ENCODE data around the gene HSPG2.
A peak's percentile ranks its signal among the peaks of the same experiment; 100 is the strongest.

The HSPG2 gene

GRCh38 chr1:21823206-21823979, 113.7 kb downstream of the HSPG2 start:
- H3K27ac Mint-ChIP-seq = peak overlapping the region; percentile 20
- H3K9me3 Mint-ChIP-seq = no peaks in the 10 kb centered on the region
- H3K27me3 Mint-ChIP-seq = peaks cover 5% of the 10 kb centered on the region
- H3K4me1 Mint-ChIP-seq (ENCODE audit: low read depth) = peaks cover 23% of the 10 kb centered on the region
- peaks cover 54% of the 10 kb centered on the region for H3K36me3 Mint-ChIP-seq (ENCODE audit: low read depth)
- intact Hi-C loops (cut with micrococcal nuclease) = no loop called here
- no peak overlapping the region for H3K4me3 Mint-ChIP-seq

GRCh38 chr1:21822349-21822748, 114.8 kb downstream of the HSPG2 start:
- Mint-ChIP-seq H3K27me3 (peaks cover 5% of the 10 kb centered on the region), H3K27ac (no peak overlapping the region), H3K4me1 (ENCODE audit: low read depth) (peaks cover 24% of the 10 kb centered on the region), H3K4me3 (no peak overlapping the region), H3K9me3 (no peaks in the 10 kb centered on the region), H3K36me3 (ENCODE audit: low read depth) (peaks cover 43% of the 10 kb centered on the region)
- intact Hi-C loops (cut with micrococcal nuclease) = no loop called here

GRCh38 chr1:21821385-21822019, 115.6 kb downstream of the HSPG2 start:
- intact Hi-C loops (cut with micrococcal nuclease) = no loop called here
- peaks cover 31% of the 10 kb centered on the region for H3K4me1 Mint-ChIP-seq (ENCODE audit: low read depth)
- H3K9me3 Mint-ChIP-seq = no peaks in the 10 kb centered on the region
- no peak overlapping the region for H3K4me3 Mint-ChIP-seq
- peaks cover 35% of the 10 kb centered on the region for H3K36me3 Mint-ChIP-seq (ENCODE audit: low read depth)
- H3K27ac Mint-ChIP-seq = no peak overlapping the region
- H3K27me3 Mint-ChIP-seq = peaks cover 5% of the 10 kb centered on the region

DNA sequence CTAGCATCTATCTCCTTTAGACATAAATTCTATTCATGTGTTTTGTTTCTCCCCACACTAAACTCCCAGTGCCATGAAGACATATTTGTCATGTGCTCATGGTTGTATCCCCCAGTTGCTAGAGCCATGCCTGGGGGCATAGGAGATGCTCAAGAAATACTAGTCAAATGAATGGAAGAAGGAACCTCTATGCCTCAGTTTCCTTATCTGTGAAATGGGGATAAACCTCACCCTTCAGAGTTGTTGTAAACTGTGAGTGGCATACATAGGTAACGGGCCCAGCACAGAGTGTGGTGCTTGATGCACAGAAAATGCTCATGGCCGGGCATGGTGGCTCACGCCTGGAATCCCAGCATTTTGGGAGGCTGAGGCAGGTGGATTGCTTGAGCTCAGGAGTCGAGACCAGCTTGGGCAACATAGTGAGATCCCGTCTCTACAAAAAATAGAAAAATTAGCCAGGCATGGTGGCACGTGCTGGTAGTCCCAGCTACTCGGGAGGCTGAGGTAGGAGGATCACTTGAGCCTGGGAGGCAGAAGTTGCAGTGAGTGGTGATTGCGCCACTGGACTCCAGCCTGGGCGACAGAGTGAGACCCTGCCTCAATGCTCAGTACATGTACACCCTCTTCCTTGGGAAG, 116.4 kb downstream of the HSPG2 start:
- Mint-ChIP-seq H3K27ac (no peak overlapping the region), H3K4me3 (no peak overlapping the region), H3K9me3 (no peaks in the 10 kb centered on the region), H3K36me3 (ENCODE audit: low read depth) (peaks cover 28% of the 10 kb centered on the region), H3K4me1 (ENCODE audit: low read depth) (peaks cover 39% of the 10 kb centered on the region), H3K27me3 (peaks cover 5% of the 10 kb centered on the region)
- intact Hi-C loops (cut with micrococcal nuclease) = no loop called here

DNA sequence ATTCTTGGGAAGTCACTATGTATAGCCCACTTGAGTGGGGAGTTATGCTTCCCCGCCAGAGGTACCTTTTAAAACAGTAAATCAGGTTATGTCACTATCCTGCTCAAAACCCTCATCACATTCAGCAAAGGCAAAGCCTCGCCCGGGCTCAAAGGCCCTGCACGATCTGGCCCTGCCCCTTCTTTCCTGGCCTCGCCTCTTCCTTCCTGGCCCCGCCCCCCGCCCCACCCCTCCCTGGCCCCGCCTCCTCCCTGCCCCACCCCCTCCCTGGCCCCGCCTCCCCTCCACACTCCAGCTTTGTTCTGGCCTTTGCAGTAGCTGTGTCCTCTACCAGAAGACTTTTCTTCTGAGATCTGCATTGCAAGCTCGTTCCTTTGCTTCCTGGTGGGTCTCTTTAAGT, 118.5 kb downstream of the HSPG2 start:
- Mint-ChIP-seq H3K4me1 (ENCODE audit: low read depth) (peaks cover 43% of the 10 kb centered on the region), H3K4me3 (no peak overlapping the region), H3K36me3 (ENCODE audit: low read depth) (peaks cover 18% of the 10 kb centered on the region), H3K9me3 (no peaks in the 10 kb centered on the region), H3K27ac (no peak overlapping the region), H3K27me3 (peaks cover 7% of the 10 kb centered on the region)
- intact Hi-C loops (cut with micrococcal nuclease) = no loop called here

GRCh38 chr1:21816602-21817302, 120.4 kb downstream of the HSPG2 start:
- peaks cover 15% of the 10 kb centered on the region for H3K27me3 Mint-ChIP-seq
- intact Hi-C loops (cut with micrococcal nuclease) = no loop called here

DNA sequence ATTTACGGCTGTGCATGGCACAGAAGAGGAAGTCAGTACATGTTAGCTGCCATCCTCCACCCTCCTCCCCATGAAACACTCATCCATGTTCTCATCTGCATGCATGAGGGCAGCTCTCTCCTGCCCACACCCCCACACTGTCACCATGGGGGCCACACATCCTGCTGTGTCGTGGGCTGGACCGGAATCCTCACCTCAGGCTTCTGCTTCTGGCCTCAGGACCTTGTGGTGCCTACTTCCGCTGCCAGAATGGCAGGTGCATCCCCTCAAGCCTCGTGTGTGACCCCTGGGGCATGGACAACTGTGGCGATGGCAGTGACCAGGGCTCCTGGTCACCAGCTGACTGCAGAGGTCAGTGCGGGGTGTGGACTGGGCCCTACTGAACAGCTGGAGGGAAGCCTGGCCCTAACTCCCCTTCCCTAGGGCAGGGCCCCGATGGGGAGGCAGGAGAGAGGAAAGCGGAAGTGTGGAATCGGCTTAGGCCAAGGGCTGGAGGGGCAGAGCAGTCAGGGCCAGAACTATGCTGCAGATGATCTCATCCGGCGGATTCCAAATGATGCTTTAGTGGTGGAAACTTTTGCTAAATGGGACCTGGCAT, 121.3 kb downstream of the HSPG2 start:
- Mint-ChIP-seq H3K9me3 (no peaks in the 10 kb centered on the region), H3K27ac (peak overlapping the region; percentile 68), H3K36me3 (ENCODE audit: low read depth) (no peaks in the 10 kb centered on the region), H3K4me1 (ENCODE audit: low read depth) (peaks cover 42% of the 10 kb centered on the region), H3K27me3 (peaks cover 15% of the 10 kb centered on the region), H3K4me3 (no peak overlapping the region)
- intact Hi-C loops (cut with micrococcal nuclease) = loop anchor here (2.0 kb wide), 1 partner anchor 33 kb away; the partner anchor contains the start of gene USP48

More at GRCh38 chr1:21816602-21817302, 120.4 kb downstream of the HSPG2 start:
- Mint-ChIP-seq H3K27ac (peak overlapping the region; percentile 68), H3K9me3 (no peaks in the 10 kb centered on the region), H3K36me3 (ENCODE audit: low read depth) (peaks cover 1% of the 10 kb centered on the region), H3K4me1 (ENCODE audit: low read depth) (peaks cover 37% of the 10 kb centered on the region), H3K4me3 (no peak overlapping the region)

DNA sequence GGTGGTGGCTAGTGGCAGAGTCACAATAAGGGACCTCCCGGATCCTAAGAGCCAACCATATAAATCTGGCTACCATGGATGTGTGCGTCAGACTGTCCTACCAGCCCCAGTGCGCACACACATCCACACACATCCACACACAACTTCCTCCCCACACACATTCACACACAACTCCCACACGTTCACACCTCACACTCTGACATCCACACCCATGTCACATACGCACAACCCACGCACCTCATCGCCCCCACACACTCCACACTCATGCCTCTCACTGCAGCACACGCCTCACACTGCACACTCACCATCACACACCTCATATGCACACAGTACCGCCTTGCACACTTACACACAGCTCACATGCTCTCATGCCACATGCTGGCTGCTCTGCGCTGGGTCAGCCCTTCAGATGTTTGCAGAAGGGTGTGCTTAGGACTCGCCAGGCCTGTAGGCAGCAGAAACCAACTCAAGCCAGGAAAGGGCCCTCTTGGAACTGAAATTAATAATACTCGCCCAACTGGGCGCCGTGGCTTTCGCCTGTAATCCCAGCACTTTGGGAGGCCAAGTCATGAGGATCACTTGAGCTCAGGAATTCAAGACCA, 122.0 kb downstream of the HSPG2 start:
- Mint-ChIP-seq H3K9me3 (no peaks in the 10 kb centered on the region), H3K27me3 (peaks cover 15% of the 10 kb centered on the region), H3K27ac (peak overlapping the region; percentile 5), H3K36me3 (ENCODE audit: low read depth) (no peaks in the 10 kb centered on the region), H3K4me1 (ENCODE audit: low read depth) (peaks cover 42% of the 10 kb centered on the region), H3K4me3 (peak overlapping the region; percentile 8)
- intact Hi-C loops (cut with micrococcal nuclease) = loop anchor here (2.0 kb wide), 1 partner anchor 32 kb away; the partner anchor contains the start of gene USP48

DNA sequence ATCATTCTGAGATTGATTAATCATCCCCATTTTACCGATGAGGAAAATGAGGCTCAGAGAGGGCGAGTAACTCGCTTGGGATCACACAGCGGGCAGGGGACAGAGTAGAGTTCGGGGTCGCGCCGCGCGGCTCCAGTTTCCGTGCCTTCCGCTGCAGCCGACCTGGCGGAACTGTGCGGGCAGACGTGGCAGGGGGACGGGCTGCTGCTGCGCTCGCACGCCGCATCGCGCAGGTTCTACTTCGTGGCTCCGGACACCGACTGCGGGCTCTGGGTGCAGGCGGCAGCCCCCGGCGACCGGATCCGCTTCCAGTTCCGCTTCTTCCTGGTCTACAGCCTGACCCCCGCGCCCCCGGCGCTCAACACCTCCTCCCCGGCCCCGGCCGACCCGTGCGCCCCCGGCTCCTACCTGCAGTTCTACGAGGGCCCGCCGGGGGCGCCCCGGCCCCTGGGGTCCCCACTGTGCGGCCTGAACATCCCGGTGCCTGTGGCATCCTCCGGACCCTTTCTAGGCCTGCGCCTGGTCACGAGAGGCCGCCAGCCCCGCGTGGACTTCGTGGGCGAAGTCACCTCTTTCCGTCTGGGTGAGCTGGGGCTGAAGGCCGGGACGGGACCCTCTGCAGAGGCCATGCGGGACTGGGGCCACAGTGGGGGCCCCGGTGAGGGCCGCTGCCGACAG, 122.7 kb downstream of the HSPG2 start:
- peaks cover 15% of the 10 kb centered on the region for H3K27me3 Mint-ChIP-seq
- intact Hi-C loops (cut with micrococcal nuclease) = loop anchor here (2.0 kb wide), 1 partner anchor 32 kb away; the partner anchor contains the start of gene USP48
- H3K4me1 Mint-ChIP-seq (ENCODE audit: low read depth) = peaks cover 42% of the 10 kb centered on the region
- H3K9me3 Mint-ChIP-seq = no peaks in the 10 kb centered on the region
- H3K4me3 Mint-ChIP-seq = peak overlapping the region; percentile 59
- H3K27ac Mint-ChIP-seq = no peak overlapping the region
- no peaks in the 10 kb centered on the region for H3K36me3 Mint-ChIP-seq (ENCODE audit: low read depth)

DNA sequence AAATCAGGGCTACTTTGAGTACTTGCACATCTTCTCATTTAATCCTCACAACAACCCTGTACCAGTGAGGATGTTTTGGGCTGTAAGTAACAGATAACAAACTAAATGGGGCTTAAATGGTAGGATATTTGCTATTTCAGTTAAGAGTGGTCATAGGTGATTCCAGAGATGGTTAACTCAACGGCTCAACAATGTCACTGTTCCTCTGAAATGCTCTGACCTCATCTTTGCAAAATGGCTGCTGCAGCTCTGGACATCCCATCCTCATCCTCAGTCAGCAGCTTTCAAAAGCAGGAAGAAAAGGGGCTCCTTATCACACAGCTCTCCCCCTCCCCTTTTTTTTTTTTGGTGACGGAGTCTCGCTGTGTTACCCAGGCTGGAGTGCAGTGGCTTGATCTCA, 123.6 kb downstream of the HSPG2 start:
- Mint-ChIP-seq H3K27ac (no peak overlapping the region), H3K36me3 (ENCODE audit: low read depth) (no peaks in the 10 kb centered on the region), H3K9me3 (no peaks in the 10 kb centered on the region), H3K27me3 (peaks cover 15% of the 10 kb centered on the region), H3K4me3 (no peak overlapping the region), H3K4me1 (ENCODE audit: low read depth) (peaks cover 37% of the 10 kb centered on the region)
- intact Hi-C loops (cut with micrococcal nuclease) = loop anchor here (2.0 kb wide), 1 partner anchor 25 kb away; no protein-coding TSS in a partner anchor

GRCh38 chr1:21811875-21812305, 125.2 kb downstream of the HSPG2 start, which contains the start of gene LDLRAD2:
Gene LDLRAD2 (plus strand): TSS chr1:21812265. CDS start chr1:21812452, 187 bp downstream.
- Mint-ChIP-seq H3K4me1 (ENCODE audit: low read depth) (peaks cover 31% of the 10 kb centered on the region), H3K36me3 (ENCODE audit: low read depth) (no peaks in the 10 kb centered on the region), H3K27ac (no peak within 1 kb of the TSS), H3K27me3 (peaks cover 15% of the 10 kb centered on the region), H3K4me3 (no peak within 1 kb of the TSS), H3K9me3 (no peaks in the 10 kb centered on the region)
- intact Hi-C loops (cut with micrococcal nuclease) = loop anchor here (2.0 kb wide), 1 partner anchor 27 kb away; no protein-coding TSS in a partner anchor

DNA sequence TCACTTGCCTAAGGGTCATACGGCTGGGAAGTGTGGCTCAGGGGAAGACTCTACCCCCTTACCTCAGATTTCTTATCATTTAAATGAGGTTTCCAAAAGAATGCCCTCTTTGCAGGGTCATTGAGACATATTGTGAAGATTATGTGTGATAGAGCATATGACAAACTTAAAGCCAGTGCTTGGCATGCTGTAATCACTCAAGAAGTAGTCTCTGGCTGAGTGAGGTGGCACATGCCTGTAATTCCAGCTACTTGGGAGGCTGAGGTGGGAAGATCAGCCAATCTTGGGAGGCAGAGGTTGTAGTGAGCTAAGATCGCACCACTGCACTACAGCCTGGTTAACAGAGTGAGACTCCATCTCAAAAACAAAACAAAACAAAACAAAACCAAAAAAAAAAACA, 132.6 kb downstream of the HSPG2 start:
- no peak overlapping the region for H3K27ac Mint-ChIP-seq
- H3K9me3 Mint-ChIP-seq = no peaks in the 10 kb centered on the region
- no peaks in the 10 kb centered on the region for H3K4me1 Mint-ChIP-seq (ENCODE audit: low read depth)
- H3K36me3 Mint-ChIP-seq (ENCODE audit: low read depth) = no peaks in the 10 kb centered on the region
- no peak overlapping the region for H3K4me3 Mint-ChIP-seq
- intact Hi-C loops (cut with micrococcal nuclease) = no loop called here
- no peaks in the 10 kb centered on the region for H3K27me3 Mint-ChIP-seq
